CD4-positive, alpha-beta T cell treated with Interferon gamma for 1 hour (primary cell): Measurements from ENCODE around the gene IFITM10.

Experiments
- DNase-seq: peaks from one replicate; pipeline ENCODE4 v3.0.0-alpha.2; 2020

Gene IFITM10

GRCh38 chr11:1750481-1750839, at the start of gene IFITM10:
IFITM10 (minus strand) TSS chr11:1750595; CDS start chr11:1750442, 153 bp downstream.
- DNase-seq: no peak

- DNase-seq: no peak
Measured at GRCh38 chr11:1797391-1798125, 47.2 kb upstream of the IFITM10 start.

- no peak for DNase-seq
Measured at GRCh38 chr11:1796413-1797011, 46.1 kb upstream of the IFITM10 start.

- DNase-seq: no peak
Measured at GRCh38 chr11:1793081-1793480, 42.7 kb upstream of the IFITM10 start.

GRCh38 chr11:1792461-1792860, 42.1 kb upstream of the IFITM10 start:
- DNase-seq: no peak

GRCh38 chr11:1791912-1792311, 41.5 kb upstream of the IFITM10 start:
- DNase-seq: no peak

- no peak for DNase-seq
Measured at GRCh38 chr11:1786466-1786865, 36.1 kb upstream of the IFITM10 start.

- DNase-seq: peak; percentile 51
Measured at GRCh38 chr11:1785749-1786413, 35.5 kb upstream of the IFITM10 start.

GRCh38 chr11:1784761-1785650, 34.6 kb upstream of the IFITM10 start:
- no peak for DNase-seq

GRCh38 chr11:1783725-1784529, 33.5 kb upstream of the IFITM10 start:
- no peak for DNase-seq

- DNase-seq: peak; percentile 60
Measured at GRCh38 chr11:1782831-1783724, 32.7 kb upstream of the IFITM10 start.

GRCh38 chr11:1782031-1782590, 31.7 kb upstream of the IFITM10 start:
- no peak for DNase-seq

- DNase-seq: no peak
Measured at GRCh38 chr11:1781593-1781975, 31.2 kb upstream of the IFITM10 start.

- peak; percentile 50 for DNase-seq
Measured at GRCh38 chr11:1780700-1781592, 30.6 kb upstream of the IFITM10 start.

- DNase-seq: no peak
Measured at GRCh38 chr11:1779806-1780699, 29.7 kb upstream of the IFITM10 start.

- no peak for DNase-seq
Measured at GRCh38 chr11:1779034-1779805, 28.8 kb upstream of the IFITM10 start.

GRCh38 chr11:1778141-1778911, 27.9 kb upstream of the IFITM10 start:
- DNase-seq: no peak
